ENCODE results near the gene PTPRZ1.

- TF ChIP-seq CTCF (IDR thresholded peaks at IDR 0.05; ENCODE audit: low read depth, low read length, missing input control) (no peak), JUND (IDR thresholded peaks at IDR 0.05) (no peak), MAX (IDR thresholded peaks at IDR 0.05) (no peak), RAD21 (IDR thresholded peaks at IDR 0.05) (no peak), TAF1 (conservative IDR thresholded peaks at IDR 0.05) (no peak), NR2F2 (IDR thresholded peaks at IDR 0.05) (no peak), REST (IDR thresholded peaks at IDR 0.05) (no peak), RXRA (IDR thresholded peaks at IDR 0.05) (no peak), SP1 (IDR thresholded peaks at IDR 0.05) (no peak), EGR1 (IDR thresholded peaks at IDR 0.05; ENCODE audit: low read depth in 2 of 2) (no peak)
These were observed 68.0 kb downstream of the PTPRZ1 start for GRCh38 chr7:121940918-121941317.
